Glomerular endothelial cell (primary cell): ENCODE data around the gene GLYATL1. TPM values are rescaled to one million over a fixed set of nuclear protein-coding genes. Genes with fewer than 3 reads are reported as not detected.

Experiments
- DNase-seq: peaks from one replicate; pipeline ENCODE4 v3.0.0-alpha.2; 2011; ENCODE audit warnings: low read depth, low spot score; ENCODE audit errors: extremely low read depth
- total RNA-seq: library from RNA; depleted of rRNA; stranded (reverse); fragments of >200 nt; gene quantifications from 2 replicates; pipeline ENCODE4 v1.2.3, GENCODE V29; 2015

GLYATL1 gene
- total RNA-seq, 1 donor from 2014 or later = not detected

DNA sequence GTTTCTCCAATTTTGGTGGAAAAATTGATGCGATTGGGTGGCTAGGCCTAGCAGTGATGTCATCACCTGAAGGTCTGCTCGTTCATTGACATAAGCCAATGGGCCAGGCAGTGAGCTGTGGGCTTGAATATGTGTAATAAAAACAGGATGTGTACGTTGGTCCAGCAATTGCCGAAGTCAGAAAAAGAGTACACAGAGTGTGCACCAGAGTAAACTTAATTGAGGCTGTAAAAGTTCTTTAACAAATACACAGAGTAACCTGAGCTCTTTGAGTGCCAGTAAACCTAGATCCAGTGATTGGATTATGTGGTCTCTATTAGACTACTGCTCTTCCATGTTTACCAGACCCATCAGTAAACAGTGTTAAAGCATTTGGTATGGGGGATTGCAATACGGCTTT, 13.0 kb upstream of the GLYATL1 start:
- no peak for DNase-seq

DNA sequence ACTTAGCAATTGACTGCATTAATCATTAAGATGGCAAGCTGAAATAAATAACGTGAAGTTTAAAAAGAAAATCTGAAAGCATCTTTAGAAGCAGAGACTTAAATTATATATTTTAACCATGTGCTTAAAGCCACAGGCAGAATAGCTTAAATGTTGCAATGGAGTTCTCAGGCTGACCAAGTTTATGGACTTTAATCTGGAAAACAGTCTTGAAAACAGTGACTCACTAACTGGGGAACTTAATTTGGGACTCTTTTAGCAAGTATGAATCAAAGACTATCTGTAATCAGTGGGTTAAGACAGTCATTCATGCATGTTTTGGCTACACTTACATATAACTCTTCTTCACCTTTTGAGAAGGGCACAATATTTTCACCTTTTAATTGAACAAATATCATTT, 12.6 kb upstream of the GLYATL1 start:
- DNase-seq = no peak

DNA sequence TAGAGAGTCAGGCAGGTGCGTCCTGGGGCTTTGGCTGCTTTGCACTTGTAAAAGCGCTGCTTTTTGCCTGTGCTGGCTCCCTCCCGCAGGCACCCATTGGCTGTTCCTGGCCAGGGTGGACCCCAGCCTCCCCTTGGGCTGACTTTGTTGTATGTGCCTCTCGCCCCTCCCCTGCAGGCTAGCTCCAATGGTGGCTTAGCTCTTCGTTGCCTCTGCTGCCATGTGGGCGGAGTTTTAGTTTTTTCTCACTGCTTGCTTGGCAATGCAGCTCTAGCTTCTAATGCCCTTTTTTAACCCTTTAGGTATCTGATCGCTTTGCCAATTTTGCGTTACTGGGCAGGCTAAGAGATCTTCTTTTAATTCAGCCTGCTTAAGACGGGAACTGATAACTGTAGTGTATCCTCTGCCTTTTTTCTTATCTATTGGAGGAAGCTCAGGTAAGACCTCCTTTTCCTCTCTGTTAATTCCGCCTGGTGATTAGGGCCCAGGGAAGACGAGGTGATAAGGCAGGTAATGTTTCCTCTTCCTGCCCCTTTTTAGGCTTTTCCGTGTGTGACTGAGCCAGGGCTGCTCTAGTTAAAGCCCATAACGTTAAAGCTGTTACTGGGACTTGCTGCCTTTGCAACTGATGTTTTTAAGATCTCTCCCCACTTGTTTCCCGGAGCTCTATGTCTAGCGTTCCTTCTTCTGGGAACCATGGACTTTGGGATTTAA, 11.7 kb upstream of the GLYATL1 start:
- DNase-seq = no peak

DNA sequence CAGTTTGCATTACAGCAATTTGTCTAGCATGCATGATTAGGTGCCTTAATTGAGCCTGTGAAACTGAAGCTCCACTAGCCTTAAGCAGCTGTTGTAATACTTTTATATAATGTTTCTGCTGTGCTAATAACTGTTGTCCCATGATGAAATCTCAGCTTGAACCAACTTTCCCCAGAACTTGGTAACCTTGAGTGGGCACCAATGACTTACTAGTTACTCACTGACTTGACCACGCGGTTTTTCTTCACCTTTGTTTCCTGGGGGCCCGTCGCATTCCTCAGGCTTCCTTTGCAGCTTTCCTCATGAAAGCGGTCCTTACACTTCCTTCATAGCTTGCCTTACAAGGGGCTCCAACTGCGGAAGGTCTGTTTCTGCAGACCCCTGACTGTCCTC, 11.2 kb upstream of the GLYATL1 start:
- no peak for DNase-seq

- DNase-seq = no peak
Observed at GRCh38 chr11:58928691-58929090, 10.6 kb upstream of the GLYATL1 start.

GRCh38 chr11:58930926-58931325, 8.4 kb upstream of the GLYATL1 start:
- no peak for DNase-seq

DNA sequence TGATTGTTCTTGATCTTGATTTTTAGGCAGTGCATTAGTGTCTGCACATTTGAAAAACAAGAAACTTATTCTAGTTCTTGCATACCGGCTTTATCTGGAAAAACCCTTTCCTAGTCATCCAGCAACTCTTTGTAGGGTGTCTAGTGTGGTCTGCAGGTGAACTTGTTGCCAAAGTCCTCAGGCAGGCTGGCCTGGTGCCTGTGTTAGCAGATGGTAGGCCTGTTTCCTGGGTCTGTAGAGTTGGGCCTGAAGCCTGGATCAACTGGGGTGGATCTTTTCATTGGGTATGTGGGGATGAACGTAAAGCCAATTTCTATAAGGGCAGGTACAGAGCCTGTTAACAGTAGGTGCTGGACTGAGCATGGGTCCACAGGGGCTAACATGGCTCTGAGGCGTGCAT, 5.6 kb upstream of the GLYATL1 start:
- no peak for DNase-seq

GRCh38 chr11:58934945-58935513, 4.3 kb upstream of the GLYATL1 start:
- no peak for DNase-seq

DNA sequence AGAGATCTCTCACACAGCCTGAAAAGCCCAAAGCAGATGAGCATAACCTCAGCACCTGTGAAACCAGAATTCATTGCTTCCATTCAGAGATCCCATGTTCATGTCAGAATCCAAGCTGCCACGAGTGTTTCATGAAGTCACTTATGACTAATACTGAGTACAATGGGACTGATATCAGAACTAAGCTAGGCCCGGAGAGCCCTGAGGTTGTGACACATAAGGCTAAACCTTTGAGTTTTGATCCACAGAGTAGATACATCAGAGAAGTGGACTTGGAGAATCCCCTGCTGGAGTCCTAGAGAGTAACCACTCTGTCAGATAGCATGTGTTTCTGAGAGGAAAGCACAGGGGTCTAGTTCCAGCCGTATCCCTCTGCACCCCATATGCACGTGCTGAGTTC, 890 bp upstream of the GLYATL1 start:
- DNase-seq = no peak

GRCh38 chr11:58940028-58940427, 740 bp downstream of the GLYATL1 start:
- DNase-seq = no peak

DNA sequence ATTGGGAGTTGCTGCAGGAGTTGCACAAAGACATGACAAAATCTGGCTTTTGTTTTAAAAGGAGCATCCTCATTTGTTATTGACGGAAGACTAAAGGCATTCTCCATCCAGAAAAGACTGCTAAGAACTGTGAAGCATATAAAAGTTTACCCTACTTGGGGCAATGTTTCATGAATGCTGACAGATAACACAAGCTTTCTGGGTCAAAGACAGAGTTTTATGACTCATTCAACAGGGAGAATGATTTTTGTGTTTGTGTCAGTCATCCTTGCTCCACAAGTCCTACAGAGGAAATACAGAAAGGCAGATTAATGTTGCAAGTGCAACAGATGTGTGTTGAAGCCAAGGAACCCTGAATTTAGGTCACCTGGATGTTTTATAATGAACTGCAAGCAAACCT, 2.5 kb downstream of the GLYATL1 start:
- no peak for DNase-seq

GRCh38 chr11:58945663-58946062, 6.4 kb downstream of the GLYATL1 start:
- no peak for DNase-seq

GRCh38 chr11:58949184-58949583, 9.9 kb downstream of the GLYATL1 start:
- no peak for DNase-seq

DNA sequence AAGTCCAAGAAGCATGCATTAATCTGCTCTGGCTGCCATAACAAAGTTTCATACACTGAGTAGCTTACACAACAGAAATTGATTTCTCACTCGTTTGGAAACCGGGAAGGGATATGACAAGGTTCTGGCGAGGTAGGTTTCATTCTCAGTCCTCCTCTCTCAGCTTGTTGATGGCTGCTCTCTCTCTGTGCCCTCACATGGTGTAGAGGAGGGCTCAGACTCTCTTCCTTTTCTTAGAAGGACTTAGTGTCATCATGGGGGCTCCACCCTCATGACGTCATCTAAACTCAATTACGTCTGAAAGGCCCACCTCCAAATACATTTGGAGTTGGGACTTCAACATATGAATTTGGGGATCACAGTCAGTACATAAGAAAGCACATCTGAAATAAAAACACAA, 18.6 kb downstream of the GLYATL1 start:
- no peak for DNase-seq

GRCh38 chr11:58958500-58958899, 19.2 kb downstream of the GLYATL1 start:
- DNase-seq = no peak

DNA sequence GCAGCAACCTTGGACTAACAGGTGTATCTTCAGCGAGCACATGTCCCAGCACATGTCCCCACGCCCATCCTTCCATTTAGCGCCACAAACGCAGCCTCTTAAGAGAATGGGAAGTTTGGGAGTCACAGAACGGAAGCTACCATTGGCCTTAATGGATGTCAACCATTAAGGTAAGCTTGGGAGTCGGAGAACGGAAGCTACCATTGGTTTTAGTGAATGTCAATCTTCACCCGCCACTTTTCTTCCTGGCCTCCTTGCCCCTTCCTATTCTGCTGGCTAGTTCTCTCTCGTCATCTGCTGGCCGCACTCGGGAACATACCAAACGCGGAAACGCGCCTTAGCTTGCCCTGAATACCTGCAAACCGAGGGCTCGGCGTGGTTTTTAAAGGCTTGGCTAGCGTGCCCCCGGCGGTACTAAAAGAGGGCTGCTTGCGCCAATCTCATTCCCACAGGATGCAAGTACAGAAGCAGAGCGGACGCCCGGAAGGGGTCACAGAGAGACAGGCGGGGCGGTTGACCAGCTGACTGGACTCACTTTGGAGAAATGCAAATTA, 24.3 kb downstream of the GLYATL1 start:
- no peak for DNase-seq

GRCh38 chr11:58965246-58965985, 26.1 kb downstream of the GLYATL1 start:
- DNase-seq = no peak

DNA sequence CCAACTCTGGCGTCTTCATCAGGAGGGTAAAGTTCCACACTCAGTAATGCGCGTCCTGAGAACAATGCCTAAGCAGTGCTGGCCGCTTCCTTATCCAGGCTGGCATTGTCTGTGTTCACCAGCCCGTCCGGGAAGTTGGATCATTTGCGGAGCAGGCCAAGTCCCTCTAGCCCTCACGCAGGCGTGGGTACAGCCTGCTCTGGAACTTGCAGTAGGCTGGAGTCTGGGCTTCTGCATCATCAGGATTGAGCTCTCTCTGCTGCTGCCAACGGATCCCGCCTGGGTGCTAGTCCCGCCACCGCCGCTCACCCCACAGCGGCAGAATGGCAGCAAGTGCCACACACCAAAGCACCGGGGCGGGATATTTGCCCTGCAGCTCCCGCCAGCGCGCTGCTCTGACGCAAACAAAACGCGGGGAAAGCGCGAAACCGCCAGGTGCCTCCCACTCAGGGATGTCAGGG, 29.0 kb downstream of the GLYATL1 start:
- DNase-seq = no peak

DNA sequence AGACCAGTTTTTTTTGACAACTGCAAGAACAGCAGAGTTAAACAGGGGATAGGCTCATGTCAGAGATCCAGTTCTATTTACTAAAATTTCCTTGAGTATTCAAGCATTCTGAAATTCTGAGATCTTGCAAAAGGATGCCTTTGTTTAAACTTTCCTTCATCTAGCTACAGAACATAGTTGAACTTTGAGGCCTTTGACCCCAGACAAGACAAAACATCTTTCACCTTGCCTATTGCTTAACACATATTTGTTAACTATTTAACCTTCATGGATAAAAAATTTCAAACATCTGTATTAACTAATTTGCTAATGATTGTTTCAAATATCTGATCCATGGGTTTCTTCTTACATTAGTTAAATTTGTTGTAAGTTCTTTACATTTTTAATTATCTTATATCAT, 38.2 kb downstream of the GLYATL1 start:
- DNase-seq = no peak

GRCh38 chr11:58979222-58979621, 39.9 kb downstream of the GLYATL1 start:
- DNase-seq = no peak

- no peak for DNase-seq
Observed at GRCh38 chr11:58980159-58980843, 41.0 kb downstream of the GLYATL1 start.
